ENCODE measurements around the gene SIPA1.
"Not testable (repeated sequence)": the region's sequence is repeated elsewhere in the genome, so short reads cannot be mapped to it uniquely, and the experiment has no call there.

The SIPA1 gene

GRCh38 chr11:65661599-65662246 is 23.8 kb downstream of the SIPA1 start:
- DNase-seq, result no peak

- no peak for DNase-seq
These were observed 24.4 kb downstream of the SIPA1 start for GRCh38 chr11:65662247-65662798.

GRCh38 chr11:65662799-65663638 is 25.1 kb downstream of the SIPA1 start, which contains the start of gene RELA:
TSS of gene RELA (minus strand) at chr11:65662916. CDS start at chr11:65662832, 84 bp downstream.
- DNase-seq, result peak; percentile 88

GRCh38 chr11:65663639-65664200 is 25.8 kb downstream of the SIPA1 start:
- DNase-seq, result peak; percentile 52 to 53

- DNase-seq, result no peak
These were observed 34.4 kb downstream of the SIPA1 start for GRCh38 chr11:65672180-65672860.

- DNase-seq, result no peak
These were observed 35.1 kb downstream of the SIPA1 start for GRCh38 chr11:65672982-65673381.

GRCh38 chr11:65680192-65680743 is 42.4 kb downstream of the SIPA1 start:
- DNase-seq, result no peak

- not testable (repeated sequence) for DNase-seq
These were observed 45.6 kb downstream of the SIPA1 start for GRCh38 chr11:65683480-65683879.

GRCh38 chr11:65685981-65686380 is 48.1 kb downstream of the SIPA1 start:
- DNase-seq, result no peak

- DNase-seq, result not testable (repeated sequence)
These were observed 53.9 kb downstream of the SIPA1 start for GRCh38 chr11:65691847-65692246.

- DNase-seq, result no peak
These were observed 54.5 kb downstream of the SIPA1 start for GRCh38 chr11:65692367-65692766.

GRCh38 chr11:65695459-65696241 is 57.7 kb downstream of the SIPA1 start:
- DNase-seq, result no peak

GRCh38 chr11:65696802-65697552 is 59.1 kb downstream of the SIPA1 start:
- DNase-seq, result no peak

GRCh38 chr11:65698205-65698604 is 60.3 kb downstream of the SIPA1 start:
- no peak for DNase-seq

- no peak for DNase-seq
These were observed 61.4 kb downstream of the SIPA1 start for GRCh38 chr11:65699306-65699705.

- no peak for DNase-seq
These were observed 62.5 kb downstream of the SIPA1 start for GRCh38 chr11:65700399-65700798.
